ENCODE data around the gene SPPL2B.
A peak's percentile ranks its signal among the peaks of the same experiment; 100 is the strongest.
"Not testable (repeated sequence)": the region's sequence is repeated elsewhere in the genome, so short reads cannot be mapped to it uniquely, and the experiment has no call there.

The SPPL2B gene

GRCh38 chr19:2389594-2389993 lies 61.1 kb downstream of the SPPL2B start:
- intact Hi-C loops (cut with DNase I) = loop anchor here (10.0 kb wide), 1 partner anchor 225 kb away; the partner anchor contains the start of gene DOT1L
- no peak for DNase-seq

GRCh38 chr19:2391118-2391725 lies 62.7 kb downstream of the SPPL2B start:
- intact Hi-C loops (cut with DNase I) = loop anchor here (2.0 kb wide), 1 partner anchor 116 kb away; no protein-coding TSS in a partner anchor
- peak in 34 of 42 donors; percentile 22 to 83 (median 50) for DNase-seq

- DNase-seq = no peak
- intact Hi-C loops (cut with DNase I) = no loop called here
Measured at GRCh38 chr19:2392366-2392765, 63.9 kb downstream of the SPPL2B start.

GRCh38 chr19:2392899-2393298 lies 64.4 kb downstream of the SPPL2B start:
- DNase-seq; intact Hi-C loops (cut with DNase I): not testable (repeated sequence)

GRCh38 chr19:2394054-2394441 lies 65.6 kb downstream of the SPPL2B start:
- intact Hi-C loops (cut with DNase I) = no loop called here
- no peak for DNase-seq

- intact Hi-C loops (cut with DNase I) = no loop called here
- DNase-seq = peak in 31 of 42 donors; percentile 15 to 72 (median 38)
Measured at GRCh38 chr19:2394442-2395292, 66.2 kb downstream of the SPPL2B start.

- DNase-seq; intact Hi-C loops (cut with DNase I): not testable (repeated sequence)
Measured at GRCh38 chr19:2395293-2395829, 66.9 kb downstream of the SPPL2B start.

GRCh38 chr19:2397173-2397572 lies 68.7 kb downstream of the SPPL2B start:
- intact Hi-C loops (cut with DNase I) = not testable (repeated sequence)

GRCh38 chr19:2398735-2399305 lies 70.3 kb downstream of the SPPL2B start:
- DNase-seq = no peak
- intact Hi-C loops (cut with DNase I) = no loop called here

More at GRCh38 chr19:2397173-2397572, 68.7 kb downstream of the SPPL2B start:
- not testable (repeated sequence) for DNase-seq

GRCh38 chr19:2399582-2399981 lies 71.1 kb downstream of the SPPL2B start:
- DNase-seq = no peak
- intact Hi-C loops (cut with DNase I) = no loop called here
